ENCODE data around the gene ZNF619.
A peak's percentile ranks its signal among the peaks of the same experiment; 100 is the strongest.

The ZNF619 gene

GRCh38 chr3:40465456-40465855, 11.5 kb upstream of the ZNF619 start:
- no peak for DNase-seq (ENCODE audit: low spot score)

GRCh38 chr3:40468018-40468417, 8.9 kb upstream of the ZNF619 start:
- DNase-seq (ENCODE audit: low spot score) = no peak

- DNase-seq (ENCODE audit: low spot score) = no peak
Observed at GRCh38 chr3:40470701-40471100, 6.2 kb upstream of the ZNF619 start.

GRCh38 chr3:40477666-40478065, 744 bp downstream of the ZNF619 start:
- DNase-seq (ENCODE audit: low spot score) = no peak

DNA sequence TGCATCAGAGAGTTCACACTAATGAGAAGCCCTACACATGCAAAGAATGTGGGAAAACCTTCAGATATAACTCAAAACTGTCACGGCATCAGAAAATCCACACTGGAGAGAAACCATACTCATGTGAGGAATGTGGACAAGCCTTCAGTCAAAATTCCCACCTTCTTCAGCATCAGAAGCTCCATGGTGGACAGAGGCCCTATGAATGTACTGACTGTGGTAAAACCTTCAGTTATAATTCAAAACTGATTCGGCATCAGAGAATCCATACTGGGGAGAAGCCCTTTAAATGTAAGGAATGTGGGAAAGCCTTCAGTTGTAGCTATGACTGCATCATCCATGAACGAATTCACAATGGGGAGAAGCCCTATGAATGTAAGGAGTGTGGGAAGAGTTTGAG, 10.2 kb downstream of the ZNF619 start:
- no peak for DNase-seq (ENCODE audit: low spot score)

GRCh38 chr3:40490916-40491315, 14.0 kb downstream of the ZNF619 start:
- no peak for DNase-seq (ENCODE audit: low spot score)

DNA sequence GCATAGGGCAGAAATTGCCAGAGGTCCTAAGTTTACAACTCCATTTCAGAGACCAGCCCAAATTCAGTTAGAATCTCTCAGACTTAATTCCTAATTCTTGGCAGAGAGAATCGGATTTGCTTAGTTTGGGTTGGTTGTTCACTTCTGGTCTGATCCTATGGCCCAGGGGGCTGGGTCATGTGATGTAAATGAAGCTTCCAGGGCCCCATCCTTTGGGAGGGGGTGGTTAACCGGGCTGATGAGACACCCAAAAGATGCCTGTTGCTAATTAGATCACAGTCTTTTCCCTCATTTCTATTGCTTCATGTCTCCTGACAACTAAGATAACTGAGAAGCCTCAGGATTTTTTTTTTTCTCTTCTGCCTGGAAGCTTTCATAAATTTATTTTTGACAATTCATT, 17.8 kb downstream of the ZNF619 start:
- no peak for DNase-seq (ENCODE audit: low spot score)

GRCh38 chr3:40497288-40497687, 20.4 kb downstream of the ZNF619 start:
- no peak for DNase-seq (ENCODE audit: low spot score)

GRCh38 chr3:40499952-40500351, 23.0 kb downstream of the ZNF619 start:
- no peak for DNase-seq (ENCODE audit: low spot score)

DNA sequence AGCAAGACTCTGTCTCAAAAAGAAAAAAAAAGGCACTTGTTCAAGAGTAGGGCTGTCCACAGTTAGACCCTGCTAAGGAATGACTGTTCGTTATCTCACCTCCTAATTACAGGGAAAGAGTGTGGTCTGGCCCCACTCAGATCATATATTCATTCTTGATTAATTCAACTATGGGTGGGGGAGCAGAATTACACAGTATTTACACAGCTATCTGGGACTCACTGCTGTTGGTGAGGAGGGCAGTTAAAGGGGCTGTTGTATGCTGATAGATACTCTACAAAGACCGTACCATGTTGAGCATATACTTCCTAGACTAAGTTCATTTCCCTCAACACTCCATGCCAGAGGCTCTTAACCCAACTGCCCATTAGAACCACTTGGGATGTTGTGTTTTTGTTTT, 25.1 kb downstream of the ZNF619 start:
- DNase-seq (ENCODE audit: low spot score) = no peak

DNA sequence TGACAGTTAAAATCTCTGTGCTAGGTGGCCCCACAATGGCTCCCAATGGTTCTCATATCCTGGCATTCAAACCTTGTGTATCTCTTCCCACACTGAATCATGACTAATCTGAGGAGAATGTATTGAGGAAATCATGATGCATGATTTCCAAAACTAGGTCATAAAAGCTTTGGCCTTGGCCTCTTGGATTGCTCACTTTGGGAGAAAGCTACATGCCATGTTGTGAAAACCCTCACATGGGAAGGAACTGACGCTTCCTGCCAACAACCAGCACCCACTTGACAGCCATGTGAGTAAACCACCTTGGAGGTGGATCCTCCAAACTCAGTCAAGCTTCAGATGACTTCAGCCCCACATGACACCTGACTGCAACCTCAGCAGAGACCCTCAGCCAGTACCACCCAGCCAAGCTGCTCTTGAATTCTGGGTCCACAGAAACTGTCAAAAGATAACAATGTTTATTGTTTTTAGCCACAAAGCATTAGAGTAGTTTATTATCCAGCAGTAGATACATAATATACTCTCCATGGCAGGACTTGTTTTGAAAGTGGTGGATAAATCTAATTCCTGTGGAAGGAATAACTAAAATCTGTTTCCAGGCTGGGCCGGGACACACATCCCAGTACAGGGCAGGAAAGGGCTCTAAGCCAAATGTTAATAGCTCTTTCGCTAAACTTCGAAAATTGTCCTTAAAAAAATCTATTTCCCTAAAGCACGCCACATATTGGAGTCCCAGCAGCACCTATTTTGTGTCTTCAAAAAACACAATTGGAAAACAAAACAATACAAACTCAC, 27.9 kb downstream of the ZNF619 start:
- no peak for DNase-seq (ENCODE audit: low spot score)

DNA sequence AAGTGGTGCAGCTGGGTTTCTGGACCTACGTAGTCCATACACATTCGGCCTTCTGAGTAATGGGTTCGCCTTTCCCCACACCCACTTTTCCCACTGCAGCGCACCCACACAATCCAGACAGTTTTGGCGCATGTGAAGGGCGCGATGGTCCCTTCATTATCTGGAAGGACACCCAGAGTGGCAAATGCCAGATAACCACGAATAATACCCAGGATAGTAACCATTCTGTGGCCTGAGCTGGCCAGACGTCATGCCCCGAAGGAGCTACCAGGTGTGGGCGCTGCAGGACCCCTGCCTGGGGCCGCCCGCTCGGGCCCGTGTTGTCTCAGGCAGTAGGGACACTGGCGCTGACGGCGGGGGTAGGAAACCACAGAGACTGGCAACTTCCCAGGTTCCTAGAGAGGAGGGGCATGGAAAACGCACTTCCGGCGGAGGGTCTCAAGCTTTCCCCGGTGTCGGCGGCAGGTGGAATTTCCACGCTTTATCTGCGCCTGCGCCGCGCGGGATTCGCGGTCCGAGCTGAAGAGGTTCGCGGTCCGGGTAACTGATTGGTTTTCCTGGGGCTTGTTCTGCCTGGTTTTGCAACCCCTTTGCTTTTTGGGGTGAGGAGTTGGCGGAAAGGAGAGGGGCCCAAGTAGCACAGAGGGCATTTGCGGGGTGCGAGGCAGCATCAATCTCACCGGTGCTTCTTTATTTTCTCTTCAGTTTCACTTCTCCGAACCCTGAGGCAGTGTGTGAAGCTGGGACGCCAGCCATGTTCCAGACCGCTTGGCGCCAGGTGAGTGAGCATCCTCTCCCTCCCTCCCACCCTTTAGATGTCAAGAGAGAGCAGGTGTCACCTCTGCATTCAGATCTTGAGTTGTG, 28.9 kb downstream of the ZNF619 start, which contains the start of gene ZNF620:
Gene ZNF620, plus strand, starts transcription at position 441 of the 864 bp plus-strand sequence. Its CDS starts 314 bp downstream, at position 755.
- DNase-seq (ENCODE audit: low spot score) = peak; percentile 90

DNA sequence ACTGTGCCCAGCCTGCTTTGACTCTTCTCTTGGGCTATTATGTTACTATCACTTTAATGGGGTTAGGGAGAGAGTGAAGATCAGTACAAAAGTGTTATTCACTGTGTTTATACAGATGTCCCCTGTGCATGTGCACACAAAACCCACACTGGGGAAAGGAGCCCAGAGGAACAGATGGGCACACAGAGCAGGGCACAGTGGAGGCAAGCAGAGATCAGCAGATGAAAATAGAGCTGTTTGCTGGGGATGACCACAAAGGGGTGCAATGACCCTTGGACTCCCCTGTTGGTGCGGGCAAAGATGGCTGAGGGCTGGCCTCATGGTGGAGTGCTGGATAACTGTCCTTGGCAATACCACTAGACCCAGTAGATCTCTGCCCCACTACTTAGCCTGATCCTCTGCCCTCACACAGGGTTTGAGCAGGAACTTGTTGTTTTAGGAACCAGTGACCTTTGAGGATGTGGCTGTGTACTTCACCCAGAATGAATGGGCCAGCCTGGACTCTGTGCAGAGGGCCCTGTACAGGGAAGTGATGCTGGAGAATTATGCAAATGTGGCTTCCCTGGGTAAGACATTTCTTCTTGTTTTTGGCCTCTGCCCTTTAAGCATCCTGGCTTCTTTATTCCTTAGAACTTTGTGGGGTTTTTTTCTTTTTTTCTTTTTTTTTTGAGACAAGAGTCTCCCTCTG, 34.3 kb downstream of the ZNF619 start:
- DNase-seq (ENCODE audit: low spot score) = no peak

DNA sequence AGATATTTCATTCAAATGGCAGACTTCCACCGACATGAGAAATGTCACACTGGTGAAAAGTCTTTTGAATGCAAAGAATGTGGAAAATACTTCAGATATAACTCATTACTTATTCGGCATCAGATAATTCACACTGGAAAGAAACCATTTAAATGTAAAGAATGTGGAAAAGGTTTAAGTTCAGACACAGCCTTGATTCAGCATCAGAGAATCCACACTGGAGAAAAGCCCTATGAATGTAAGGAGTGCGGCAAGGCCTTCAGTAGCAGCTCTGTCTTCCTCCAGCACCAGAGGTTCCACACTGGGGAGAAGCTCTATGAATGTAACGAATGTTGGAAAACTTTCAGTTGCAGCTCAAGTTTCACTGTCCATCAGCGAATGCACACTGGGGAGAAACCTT, 39.3 kb downstream of the ZNF619 start:
- DNase-seq (ENCODE audit: low spot score) = no peak

- no peak for DNase-seq (ENCODE audit: low spot score)
Observed at GRCh38 chr3:40518067-40518466, 41.1 kb downstream of the ZNF619 start.

- no peak for DNase-seq (ENCODE audit: low spot score)
Observed at GRCh38 chr3:40518848-40519247, 41.9 kb downstream of the ZNF619 start.

DNA sequence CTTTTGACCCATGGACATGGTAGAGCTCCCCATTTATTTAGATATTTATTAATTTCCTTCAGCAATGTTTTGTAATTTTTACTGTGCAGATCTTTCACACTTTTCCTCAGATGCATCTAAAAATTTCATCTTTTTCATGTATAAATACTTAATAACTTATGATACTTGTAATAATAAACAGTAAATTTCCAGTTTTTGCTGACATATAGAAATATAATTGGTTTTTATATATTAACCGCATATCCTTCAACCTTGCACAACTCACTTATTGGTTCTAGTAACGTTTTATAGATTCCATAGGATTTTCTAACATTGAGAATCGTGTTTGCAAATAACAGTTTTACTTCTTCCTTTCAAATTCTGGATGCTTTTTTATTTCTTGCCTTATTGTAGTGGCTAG, 44.3 kb downstream of the ZNF619 start:
- DNase-seq (ENCODE audit: low spot score) = no peak

GRCh38 chr3:40523781-40524180, 46.9 kb downstream of the ZNF619 start:
- no peak for DNase-seq (ENCODE audit: low spot score)

- no peak for DNase-seq (ENCODE audit: low spot score)
Observed at GRCh38 chr3:40524222-40524567, 47.3 kb downstream of the ZNF619 start.

DNA sequence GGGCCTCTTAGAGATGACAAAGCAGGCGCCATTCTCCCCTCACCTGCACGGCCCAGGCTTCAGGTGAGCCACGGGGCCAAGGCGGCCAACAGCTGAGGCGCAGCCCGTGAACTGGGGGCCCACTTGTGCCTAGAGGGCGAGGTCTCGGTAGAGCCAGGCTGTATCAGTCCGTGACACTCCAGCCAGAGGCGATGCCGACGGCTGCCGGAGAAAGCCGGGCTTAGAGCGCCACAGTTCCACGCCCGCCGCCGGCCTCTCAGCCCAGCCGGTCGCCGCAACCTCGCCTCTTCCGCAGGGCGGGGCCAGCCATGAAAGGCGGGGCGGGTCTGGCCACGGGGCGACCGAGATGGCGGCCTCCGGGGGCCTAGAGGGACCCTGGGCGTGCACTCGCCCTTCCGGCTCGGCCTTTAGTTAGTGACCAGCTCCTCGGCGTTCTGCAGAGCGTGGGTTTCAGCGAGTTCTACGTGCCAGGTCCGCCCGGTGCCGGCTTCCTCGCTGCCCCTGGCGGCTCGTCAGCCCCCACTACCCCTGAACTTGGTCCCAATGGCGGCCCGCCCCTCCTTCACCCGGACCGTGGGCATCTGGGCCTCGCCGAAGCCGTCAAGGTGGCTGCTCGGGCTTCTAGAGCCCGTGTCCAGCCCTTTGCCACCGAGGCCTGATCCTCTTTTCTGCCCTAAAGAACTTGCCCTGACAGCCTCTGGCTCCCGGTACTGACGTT, 47.8 kb downstream of the ZNF619 start, which contains the start of gene ZNF621:
Gene ZNF621, plus strand, starts transcription at position 393 of the 718 bp plus-strand sequence. CDS start 881 bp downstream, outside the sequence.
- peak; percentile 98 for DNase-seq (ENCODE audit: low spot score)

GRCh38 chr3:40528426-40528825, 51.5 kb downstream of the ZNF619 start:
- no peak for DNase-seq (ENCODE audit: low spot score)

- no peak for DNase-seq (ENCODE audit: low spot score)
Observed at GRCh38 chr3:40532252-40532651, 55.3 kb downstream of the ZNF619 start.
